Stimulated activated CD8-positive, alpha-beta memory T cell treated with anti-CD3 and anti-CD28 coated beads, Interleukin-2, amount 100 ng/mL, for 48 hours (primary cell): ENCODE measurements around the gene ITGB4.

Experiments
- DNase-seq, 2 donors: peaks; one replicate each; pipeline ENCODE4 v3.0.0-alpha.2; 2020; ENCODE audit warnings: low read depth in 2 of 2

The ITGB4 gene

GRCh38 chr17:75697651-75698291 lies 23.5 kb upstream of the ITGB4 start:
- DNase-seq: no peak

DNA sequence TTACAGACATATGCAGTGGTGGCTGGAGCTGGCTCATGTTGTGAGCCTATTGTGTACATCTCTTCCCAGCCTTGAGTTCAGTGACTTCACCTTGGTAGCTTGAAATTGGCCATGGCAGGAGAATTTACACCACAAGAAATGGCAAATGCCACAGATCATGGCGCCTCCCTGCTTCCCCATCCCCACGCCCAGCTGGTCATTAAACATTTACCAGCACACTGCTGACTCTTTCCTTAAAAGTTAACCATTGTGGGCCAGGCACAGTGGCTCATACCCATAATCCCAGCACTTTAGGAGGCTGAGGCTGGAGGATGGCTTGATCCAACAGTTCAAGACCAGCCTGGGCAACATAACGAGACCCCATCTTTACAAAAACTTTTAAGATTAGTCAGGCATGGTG lies 22.6 kb upstream of the ITGB4 start:
- DNase-seq: no peak

GRCh38 chr17:75701288-75701687 lies 20.0 kb upstream of the ITGB4 start:
- DNase-seq: no peak

DNA sequence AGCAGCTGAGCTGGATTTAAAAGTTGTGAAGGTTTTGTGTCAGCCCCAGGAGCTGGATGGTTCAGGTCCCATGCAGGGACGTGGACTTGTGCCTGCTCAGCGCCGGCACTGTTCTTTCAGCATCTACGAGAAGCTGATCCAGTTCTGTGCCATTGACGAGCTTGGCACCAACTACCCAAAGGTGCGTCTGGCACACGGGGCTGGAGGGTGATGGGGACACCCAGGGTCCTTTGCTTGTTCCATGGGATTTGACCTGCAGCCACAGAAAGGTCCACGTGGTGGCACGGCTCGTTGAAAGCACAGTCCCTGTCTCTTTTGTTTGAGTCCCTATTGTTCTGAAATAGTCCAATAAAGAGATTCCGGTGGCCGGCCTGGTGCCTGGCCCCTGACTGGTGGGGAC lies 18.1 kb upstream of the ITGB4 start:
- no peak for DNase-seq

DNA sequence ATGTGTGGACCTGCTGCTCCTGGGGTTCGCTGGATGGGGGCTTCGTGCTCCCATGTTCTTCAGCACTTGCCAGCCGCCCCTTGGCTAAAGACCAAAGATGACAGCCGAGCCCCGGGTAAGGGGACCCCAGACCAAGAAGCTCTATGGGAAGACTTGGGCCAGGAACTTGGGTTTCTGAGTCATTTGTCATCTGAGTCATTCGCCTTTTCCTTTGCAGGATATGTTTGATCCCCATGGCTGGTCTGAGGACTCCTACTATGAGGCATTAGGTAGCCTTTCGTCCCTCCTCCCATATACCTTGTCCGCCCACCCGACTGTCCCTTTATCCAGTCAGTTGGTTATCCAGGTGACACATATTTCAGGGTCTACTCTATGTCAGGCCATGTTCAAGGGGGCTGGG lies 17.7 kb upstream of the ITGB4 start:
- DNase-seq: no peak

DNA sequence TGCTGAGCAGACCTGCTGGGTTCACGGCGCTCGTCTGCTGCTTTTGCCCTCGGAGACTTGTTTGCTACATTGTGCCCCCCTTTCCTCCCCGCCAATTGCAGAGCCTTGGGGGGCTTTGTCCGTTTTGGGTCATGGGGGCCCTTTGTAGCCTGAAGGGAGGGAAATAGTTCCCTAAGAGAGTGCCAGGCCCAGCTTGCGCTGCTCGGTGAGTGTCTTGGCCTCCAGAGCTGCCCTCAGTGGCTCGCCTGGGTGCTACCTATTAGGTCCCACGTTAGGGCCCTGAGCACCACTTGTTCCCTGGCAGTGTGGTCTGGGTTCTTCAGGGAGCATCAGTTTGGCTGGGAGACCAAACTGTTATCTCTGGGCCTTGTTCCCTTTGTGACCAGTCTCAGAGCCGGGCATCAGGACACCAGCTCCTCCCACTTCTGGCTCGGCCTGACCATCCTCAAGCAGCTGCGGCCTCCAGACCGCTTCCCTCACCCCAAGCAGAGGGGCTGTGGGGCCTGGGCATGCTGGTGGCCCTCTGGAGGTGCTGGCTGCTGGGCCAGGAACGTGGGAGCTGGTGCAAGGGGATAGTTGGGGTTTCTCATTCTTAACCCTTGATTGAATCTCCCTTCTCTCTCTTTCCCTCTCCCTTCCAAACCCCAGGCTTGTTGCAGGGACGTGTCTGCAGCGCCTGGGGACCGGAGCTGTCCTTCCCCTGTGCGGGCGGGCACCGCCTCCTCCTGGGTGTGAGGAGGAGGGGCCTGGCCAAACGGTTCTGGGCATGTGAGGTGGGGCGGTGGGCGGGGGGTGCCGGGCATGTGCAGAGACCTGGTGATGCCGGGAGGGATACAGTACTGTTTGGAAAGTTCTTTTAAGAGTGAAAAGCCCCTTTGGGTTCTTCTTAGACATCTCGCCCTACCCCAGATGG lies 16.0 kb upstream of the ITGB4 start:
- no peak for DNase-seq

- no peak for DNase-seq
These were observed 15.1 kb upstream of the ITGB4 start for GRCh38 chr17:75706042-75706728.

GRCh38 chr17:75707079-75707571 lies 14.1 kb upstream of the ITGB4 start:
- DNase-seq: no peak

DNA sequence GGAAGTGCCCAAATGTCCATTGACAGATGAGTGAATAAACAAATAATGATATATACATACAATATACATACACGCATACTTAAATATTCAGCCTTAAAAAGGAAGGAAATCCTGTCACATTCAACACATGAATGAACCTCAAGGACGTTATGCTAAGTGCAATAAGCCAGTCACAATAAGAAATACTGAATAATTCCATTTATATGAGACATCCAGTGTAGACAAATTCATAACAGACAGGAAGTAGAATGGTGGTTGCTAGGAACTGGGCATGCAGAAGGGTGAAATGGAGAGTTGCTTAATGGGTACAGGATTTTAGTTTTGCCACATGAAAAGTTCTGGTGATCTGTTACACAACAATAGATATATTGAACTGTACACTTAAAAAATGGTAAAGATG lies 8.8 kb upstream of the ITGB4 start:
- no peak for DNase-seq

DNA sequence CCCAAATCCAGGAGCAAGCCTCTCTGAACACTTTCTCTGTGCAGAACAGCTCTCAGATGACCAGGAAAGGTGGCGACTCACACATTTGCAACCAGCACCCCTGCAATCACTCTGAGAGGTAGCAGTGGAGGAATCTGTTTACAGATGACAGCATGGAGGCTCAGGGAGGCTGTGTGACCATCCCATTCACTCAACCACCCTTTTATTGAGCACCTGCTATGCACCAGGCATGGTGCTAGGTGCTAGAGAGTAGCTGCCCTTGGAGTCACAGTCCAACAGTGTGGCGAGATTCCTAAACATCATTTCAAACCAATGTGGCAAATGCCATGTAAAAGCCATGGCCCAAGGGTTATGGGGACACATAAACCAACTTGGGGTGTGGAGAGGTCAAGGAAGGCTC lies 1.5 kb upstream of the ITGB4 start:
- DNase-seq: no peak

DNA sequence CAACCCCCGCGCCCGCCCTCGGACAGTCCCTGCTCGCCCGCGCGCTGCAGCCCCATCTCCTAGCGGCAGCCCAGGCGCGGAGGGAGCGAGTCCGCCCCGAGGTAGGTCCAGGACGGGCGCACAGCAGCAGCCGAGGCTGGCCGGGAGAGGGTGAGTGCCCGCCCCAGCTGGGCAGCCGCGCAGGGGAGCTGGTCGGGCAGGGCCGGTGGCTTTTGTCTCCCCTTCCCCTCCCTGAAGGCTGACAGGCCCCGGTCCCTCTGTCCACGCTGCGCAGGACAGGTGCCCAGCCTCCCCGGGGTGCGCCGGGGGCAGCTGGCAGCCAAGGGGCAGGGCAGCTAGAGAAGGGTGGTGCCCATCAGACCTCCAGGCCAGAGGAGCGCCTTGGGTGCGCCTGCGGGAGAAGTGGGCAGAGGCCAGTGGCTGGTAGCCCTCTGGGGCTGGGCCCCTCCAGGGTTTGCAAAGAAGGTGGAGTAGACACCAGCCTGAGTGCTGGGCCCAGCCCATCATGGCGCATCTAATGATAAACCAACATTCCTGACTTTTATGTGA lies 278 bp downstream of the ITGB4 start:
- no peak for DNase-seq

GRCh38 chr17:75722076-75722475 lies 817 bp downstream of the ITGB4 start:
- DNase-seq: no peak

- no peak for DNase-seq
These were observed 1.4 kb downstream of the ITGB4 start for GRCh38 chr17:75722542-75723095.

DNA sequence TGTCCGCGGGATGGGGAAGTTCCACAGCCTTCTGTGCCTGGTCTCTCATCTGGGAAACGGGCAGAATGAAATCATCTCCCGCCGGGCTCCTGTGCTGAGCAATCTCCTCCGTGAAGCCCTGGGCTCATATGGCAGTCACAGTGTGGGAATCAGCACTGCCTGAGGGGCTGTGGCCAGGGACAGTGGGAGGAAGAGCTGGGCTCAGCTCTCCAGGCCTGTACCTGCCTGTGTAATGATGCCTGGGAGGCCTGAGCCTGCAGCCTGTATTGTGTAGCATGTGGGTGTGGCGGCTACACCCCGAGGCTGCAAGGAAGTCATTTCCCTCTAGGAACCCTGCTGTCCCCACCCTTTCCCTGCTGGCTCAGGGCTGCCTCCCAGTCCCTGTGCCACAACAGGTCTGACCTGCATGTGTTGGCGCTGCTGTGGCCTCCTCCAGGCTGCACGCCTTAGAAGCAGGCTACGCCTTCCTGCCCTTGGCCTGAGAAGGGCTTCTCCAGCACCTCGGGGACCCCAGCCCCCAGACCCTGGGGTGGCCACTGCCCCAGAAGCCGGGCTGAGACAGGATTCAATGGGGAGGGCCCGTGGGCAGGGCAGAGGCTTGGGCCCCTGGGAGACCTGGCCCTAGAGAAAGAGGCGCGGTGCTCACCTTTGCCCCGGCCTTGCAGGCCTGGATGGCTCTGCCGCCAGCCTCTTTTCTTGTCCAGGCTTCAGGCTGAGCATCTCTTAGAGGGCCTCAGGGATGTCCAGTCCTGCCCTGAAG lies 2.1 kb downstream of the ITGB4 start:
- DNase-seq: no peak

- DNase-seq: no peak
These were observed 3.1 kb downstream of the ITGB4 start for GRCh38 chr17:75724016-75725003.

DNA sequence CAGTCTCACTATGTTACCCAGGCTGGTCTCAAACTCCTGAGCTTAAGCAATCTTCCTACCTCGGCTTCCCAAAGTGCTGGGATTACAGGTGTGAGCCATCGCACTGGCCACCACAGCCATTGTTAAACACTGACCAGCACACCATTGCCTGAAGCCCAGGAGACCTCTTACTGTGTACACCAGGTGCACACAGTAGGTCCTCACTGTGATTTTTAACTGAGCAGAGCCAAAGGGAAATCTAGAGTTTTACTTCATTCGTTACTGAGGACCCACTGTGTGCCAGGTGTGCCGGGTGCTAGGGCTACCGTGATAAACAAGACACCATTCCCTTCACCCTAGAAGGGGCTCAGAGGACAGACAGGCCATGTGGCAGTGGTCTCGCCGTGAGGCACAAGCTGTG lies 4.2 kb downstream of the ITGB4 start:
- no peak for DNase-seq

DNA sequence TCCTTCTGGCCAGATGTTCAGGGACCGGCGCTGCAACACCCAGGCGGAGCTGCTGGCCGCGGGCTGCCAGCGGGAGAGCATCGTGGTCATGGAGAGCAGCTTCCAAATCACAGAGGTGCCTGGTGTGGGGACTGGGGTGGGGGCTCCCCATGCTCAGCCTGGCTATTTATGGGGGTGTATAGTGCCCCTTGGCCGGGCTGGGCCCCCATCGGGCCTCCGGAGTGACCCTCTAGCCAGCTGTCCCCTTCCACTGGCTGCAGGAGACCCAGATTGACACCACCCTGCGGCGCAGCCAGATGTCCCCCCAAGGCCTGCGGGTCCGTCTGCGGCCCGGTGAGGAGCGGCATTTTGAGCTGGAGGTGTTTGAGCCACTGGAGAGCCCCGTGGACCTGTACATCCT lies 6.1 kb downstream of the ITGB4 start:
- no peak for DNase-seq

- no peak for DNase-seq
These were observed 8.1 kb downstream of the ITGB4 start for GRCh38 chr17:75729351-75729750.

- DNase-seq: no peak
These were observed 8.8 kb downstream of the ITGB4 start for GRCh38 chr17:75730065-75730464.
